ENCODE measurements around the gene PIGBOS1. TPM values are rescaled to one million over a fixed set of nuclear protein-coding genes. Genes with fewer than 3 reads are reported as not detected.

PIGBOS1 gene
- total and polyA plus RNA-seq, 2 experiments from 2014 or later = 9.1 to 16.7 TPM

GRCh38 chr15:55361048-55361447 is 42.1 kb upstream of the PIGBOS1 start (continued):
- no peak for TF ChIP-seq JUNB (IDR thresholded peaks at IDR 0.05; ENCODE audit: unreplicated experiment)
- no peak for TF ChIP-seq ZNF331 (CRISPR knock-in tag; IDR thresholded peaks at IDR 0.05; ENCODE audit: low read depth)
- no peak for TF ChIP-seq CREB1 (CRISPR knock-in tag; IDR thresholded peaks at IDR 0.05; ENCODE audit: low read depth)
- TF ChIP-seq ZNF462 (CRISPR knock-in tag; IDR thresholded peaks at IDR 0.05) = no peak
- TF ChIP-seq NANOG (IDR thresholded peaks at IDR 0.05; ENCODE audit: borderline replicate concordance) = no peak

- H3K27ac ChIP-seq (ENCODE audit: low read depth) = no peak overlapping the region; the same call in 1 of the 2 replicates
- Mint-ChIP-seq H3K4me1 (peaks cover 13% of the 10 kb centered on the region; the same call in 2 of the 3 replicates), H3K27me3 (ENCODE audit: insufficient read depth, low read depth, poor library complexity) (no peaks in the 10 kb centered on the region), H3K9me3 (no peaks in the 10 kb centered on the region; the same call in 2 of the 3 replicates), H3K4me3 (no peak overlapping the region), H3K27ac (peak overlapping the region; percentile 6), H3K36me3 (ENCODE audit: low read depth) (no peaks in the 10 kb centered on the region)
- no peak overlapping the region for H3K4me2 ChIP-seq
- no peaks in the 10 kb centered on the region for H3K79me2 ChIP-seq (replicated peaks; ENCODE audit: insufficient read depth)
- no peak for DNase-seq (ENCODE audit: low spot score)
- H3K4me1 ChIP-seq (ENCODE audit: insufficient read depth) = no peaks in the 10 kb centered on the region; the same call in 1 of the 2 replicates
- TF ChIP-seq STAT1 (IDR thresholded peaks at IDR 0.05; ENCODE audit: unreplicated experiment) = no peak
- TF ChIP-seq POLR2AphosphoS5 (IDR thresholded peaks at IDR 0.05; ENCODE audit: low read depth) = no peak
- no peak for TF ChIP-seq ZNF331 (CRISPR knock-in tag; IDR thresholded peaks at IDR 0.05; ENCODE audit: low read depth)
- no peak for TF ChIP-seq ZNF462 (CRISPR knock-in tag; IDR thresholded peaks at IDR 0.05)
- TF ChIP-seq CTCF (conservative IDR thresholded peaks at IDR 0.05; ENCODE audit: low read depth in 2 of 2) = no peak
- TF ChIP-seq ZNF114 (CRISPR knock-in tag; IDR thresholded peaks at IDR 0.05) = no peak
- H3K4me3 ChIP-seq = no peak overlapping the region
- no peaks in the 10 kb centered on the region for H3F3A ChIP-seq (replicated peaks; ENCODE audit: low read depth)
- H3K36me3 ChIP-seq (ENCODE audit: insufficient read depth) = no peaks in the 10 kb centered on the region
- no peak for ATAC-seq
- no peak overlapping the region for H2AFZ ChIP-seq
- H4K20me1 ChIP-seq (replicated peaks; ENCODE audit: insufficient read depth) = no peaks in the 10 kb centered on the region
- no peaks in the 10 kb centered on the region for H3K9me2 ChIP-seq (ENCODE audit: insufficient read depth)
- no peaks in the 10 kb centered on the region for H3K27me3 ChIP-seq (ENCODE audit: insufficient read depth)
These were observed 41.3 kb upstream of the PIGBOS1 start for GRCh38 chr15:55360256-55360655.

Measured in GM23338 (cell line).